Activated CD4-positive, CD25-positive, alpha-beta regulatory T cell (primary cell): ENCODE results near the gene DUXA.

Experiments used
- DNase-seq, 4 experiments: peaks; one replicate each; lab custom pipeline; 2025; lab: John Stamatoyannopoulos, UW

Gene DUXA

DNA sequence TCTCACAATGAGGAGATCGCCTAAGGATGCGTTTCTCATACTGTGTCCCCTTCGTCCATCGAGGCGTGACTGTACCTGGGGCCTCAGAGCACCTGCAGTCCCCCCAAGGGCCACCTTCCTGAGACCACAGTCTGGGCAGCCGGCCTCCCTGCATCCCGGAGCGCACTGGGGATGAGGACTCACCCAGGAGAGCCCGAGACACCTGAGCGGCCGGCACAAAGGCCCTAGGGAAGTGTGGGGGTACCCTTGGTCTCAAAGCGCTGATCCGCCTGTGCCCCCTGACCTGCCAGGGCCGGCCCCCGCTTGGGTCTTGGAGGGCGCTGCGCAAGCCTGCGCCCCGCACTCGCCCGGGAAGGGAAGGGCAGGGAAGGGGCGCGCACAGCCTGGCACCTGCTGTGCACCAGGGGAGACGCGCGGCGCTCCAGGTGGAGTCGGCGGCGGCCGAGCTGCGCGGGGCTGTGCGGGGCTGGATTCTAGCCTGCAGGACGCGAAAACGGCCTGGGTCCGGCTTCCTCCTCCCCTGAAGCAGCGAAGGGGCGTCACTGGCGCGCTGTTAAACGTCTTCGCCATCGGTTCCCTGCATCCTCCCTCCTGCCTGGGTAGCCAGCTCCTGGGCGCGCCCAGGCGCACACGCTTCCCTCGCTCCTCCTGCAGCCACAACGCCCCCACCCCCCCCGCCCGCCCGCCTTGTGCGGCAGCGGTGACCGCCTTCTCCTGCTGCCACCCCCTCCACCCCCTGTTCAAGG is 61.1 kb downstream of the DUXA start:
- no peak for DNase-seq
